ENCODE results near the gene CUTA. TPM values are rescaled to one million over a fixed set of nuclear protein-coding genes. Genes with fewer than 3 reads are reported as not detected.

The CUTA gene
- total RNA-seq, 1 experiment from 2014 or later = 257 TPM

DNA sequence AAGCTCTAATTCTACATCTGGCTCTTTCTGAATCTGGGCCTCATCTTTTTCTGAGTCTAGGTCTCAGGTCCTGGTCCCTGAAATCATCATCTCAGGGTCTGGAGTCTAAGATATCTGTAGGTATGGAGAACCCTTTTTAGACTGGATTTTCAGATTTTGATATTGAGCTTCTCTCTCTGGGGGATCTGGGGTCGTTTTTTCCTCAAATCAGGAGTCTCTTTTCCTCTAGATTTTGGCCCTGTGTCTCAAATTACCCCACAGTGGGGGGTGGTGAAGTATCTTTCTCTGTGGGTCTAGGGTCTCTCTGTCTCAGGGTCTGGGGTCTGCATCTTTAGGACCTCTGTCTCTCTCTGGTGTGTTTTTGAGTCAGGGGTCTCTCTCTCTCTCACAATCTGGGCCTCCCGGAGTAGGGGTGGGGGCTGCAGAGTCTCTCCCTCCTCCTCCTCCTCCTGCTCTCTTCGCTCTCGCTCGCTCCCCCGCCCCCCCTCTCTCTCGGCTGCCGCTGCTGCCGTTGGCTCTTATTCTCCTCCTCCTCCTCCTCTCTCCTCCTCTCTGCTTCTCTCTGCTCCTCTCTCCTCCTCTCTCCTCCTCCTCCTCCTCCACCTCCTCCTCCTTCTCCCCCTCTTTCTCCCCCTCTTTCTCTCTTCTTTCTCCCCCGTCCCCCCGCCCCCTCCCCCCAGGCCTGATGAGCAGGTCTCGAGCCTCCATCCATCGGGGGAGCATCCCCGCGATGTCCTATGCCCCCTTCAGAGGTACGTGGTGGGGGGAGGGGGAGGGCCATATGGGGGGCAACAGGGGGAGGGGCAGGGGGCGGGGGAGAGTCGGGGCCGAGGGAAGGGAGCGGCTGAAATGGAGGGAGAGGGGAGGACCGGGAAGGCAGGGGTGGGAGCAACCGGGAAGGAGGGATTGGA is 1.9 kb upstream of the CUTA start, which contains the start of gene SYNGAP1:
Gene SYNGAP1, plus strand, starts transcription at position 486 of the 911 bp plus-strand sequence. Its CDS starts 200 bp downstream, at position 686.
- H3K79me1 ChIP-seq (ENCODE audit: insufficient read depth, low read depth, low read length, poor library complexity, severe bottlenecking) = peaks cover 3% of the 10 kb centered on the region
- TF ChIP-seq CTCF (conservative IDR thresholded peaks at IDR 0.05) = no peak
- H3K9ac ChIP-seq (ENCODE audit: extremely low read depth, insufficient read length, low read length) = peak within 1 kb of the TSS; percentile 46
- peak within 1 kb of the TSS; percentile 67 for H3K4me2 ChIP-seq (ENCODE audit: insufficient read depth, insufficient read length, low read length)
- no peaks in the 10 kb centered on the region for H3K9me3 ChIP-seq (ENCODE audit: control insufficient read depth, low read depth, low read length)
- peak within 1 kb of the TSS; percentile 81; the same call in 1 of the 2 replicates for H3K14ac ChIP-seq (ENCODE audit: insufficient read depth, low read length)
- Mint-ChIP-seq H3K9me3 (no peaks in the 10 kb centered on the region; a peak in 1 of 5 replicates), H3K27me3 (ENCODE audit: low read depth) (peaks cover 1% of the 10 kb centered on the region), H3K27ac (peak within 1 kb of the TSS; percentile 98 to 100 (median 98)), H3K4me1 (peaks cover 67 to 76% of the 10 kb centered on the region in 2 experiments), H3K36me3 (ENCODE audit: insufficient read depth in 1 of 3, low read depth in 3 of 3) (peaks cover 32 to 55% (median 51%) of the 10 kb centered on the region in 3 experiments), H3K4me3 (peak within 1 kb of the TSS; percentile 97 to 98)
- no CpG with 5 or more reads among the region's 22 CpGs for WGBS (ENCODE audit: extremely low coverage, insufficient read length, low lambda C conversion rate)
- H2AFZ ChIP-seq (ENCODE audit: low read length) = no peak within 1 kb of the TSS
- no peak within 1 kb of the TSS for H2BK15ac ChIP-seq (ENCODE audit: low read depth, low read length)
- H4K8ac ChIP-seq (replicated peaks; ENCODE audit: insufficient read length, low read depth, low read length) = no peak within 1 kb of the TSS
- peaks cover 5% of the 10 kb centered on the region for H3K4me1 ChIP-seq (ENCODE audit: insufficient read depth, low read length)
- H4K20me1 ChIP-seq (ENCODE audit: control insufficient read depth, insufficient read depth, insufficient read length) = no peaks in the 10 kb centered on the region
- peak; percentile 86 for DNase-seq
- no peak within 1 kb of the TSS for H2AK5ac ChIP-seq (ENCODE audit: insufficient read length, low read length)
- no peak within 1 kb of the TSS for H2BK120ac ChIP-seq (ENCODE audit: low read depth, low read length, poor library complexity, severe bottlenecking)
- H3K27me3 ChIP-seq (ENCODE audit: insufficient read depth, low read length) = no peaks in the 10 kb centered on the region
- H4K91ac ChIP-seq (ENCODE audit: insufficient read length, low read depth, low read length) = no peak within 1 kb of the TSS
- peak within 1 kb of the TSS; percentile 55 for H2BK12ac ChIP-seq (ENCODE audit: insufficient read length, low read depth, low read length)
- H3K56ac ChIP-seq (ENCODE audit: insufficient read length, low read depth, low read length) = no peak within 1 kb of the TSS
- H3K27ac ChIP-seq (ENCODE audit: insufficient read length, low read depth, low read length) = peak within 1 kb of the TSS; percentile 84
- peaks cover 12% of the 10 kb centered on the region; the same call in 1 of the 2 replicates for H3K79me2 ChIP-seq (ENCODE audit: insufficient read depth, low read length)
- H3K18ac ChIP-seq (ENCODE audit: insufficient read length, low read depth, low read length) = peak within 1 kb of the TSS; percentile 61
- no peak within 1 kb of the TSS for H3T11ph ChIP-seq (ENCODE audit: low read length)
- no peak within 1 kb of the TSS for H2BK5ac ChIP-seq (ENCODE audit: insufficient read length, low read length)
- H3K23ac ChIP-seq (ENCODE audit: insufficient read length, low read depth, low read length) = no peak within 1 kb of the TSS
- H2BK20ac ChIP-seq (ENCODE audit: low read depth, low read length, poor library complexity, severe bottlenecking) = no peak within 1 kb of the TSS
- peaks cover 21% of the 10 kb centered on the region for H3K23me2 ChIP-seq (ENCODE audit: insufficient read length, low read depth, low read length, poor library complexity, severe bottlenecking)
- no peak within 1 kb of the TSS for H4K5ac ChIP-seq (ENCODE audit: insufficient read length, low read depth, low read length)
- H3K4ac ChIP-seq (ENCODE audit: low read depth, low read length) = no peak within 1 kb of the TSS

Data from H9 (cell line).